OCI-LY1 (cell line): ENCODE results near the gene EGFL7.

Experiments used
- EZH2 ChIP-seq: fragments of 200-600 bp; sonication (generic), shearing (Covaris generic); IDR thresholded peaks from 2 replicates; pipeline ENCODE4 v1.8.0; 2017; ENCODE audit warnings: borderline replicate concordance, mixed run types, mild to moderate bottlenecking, antibody characterized with exemption, low read length, moderate library complexity, mixed read lengths
- TF ChIP-seq, protein P1 (sequence below): fragments of 200-600 bp; sonication (generic), shearing (Covaris generic); IDR thresholded peaks from 2 replicates; pipeline ENCODE4 v1.5.1; 2017; ENCODE audit warnings: mild to moderate bottlenecking, antibody characterized with exemption, low read length, moderate library complexity, mixed read lengths

DNA sequence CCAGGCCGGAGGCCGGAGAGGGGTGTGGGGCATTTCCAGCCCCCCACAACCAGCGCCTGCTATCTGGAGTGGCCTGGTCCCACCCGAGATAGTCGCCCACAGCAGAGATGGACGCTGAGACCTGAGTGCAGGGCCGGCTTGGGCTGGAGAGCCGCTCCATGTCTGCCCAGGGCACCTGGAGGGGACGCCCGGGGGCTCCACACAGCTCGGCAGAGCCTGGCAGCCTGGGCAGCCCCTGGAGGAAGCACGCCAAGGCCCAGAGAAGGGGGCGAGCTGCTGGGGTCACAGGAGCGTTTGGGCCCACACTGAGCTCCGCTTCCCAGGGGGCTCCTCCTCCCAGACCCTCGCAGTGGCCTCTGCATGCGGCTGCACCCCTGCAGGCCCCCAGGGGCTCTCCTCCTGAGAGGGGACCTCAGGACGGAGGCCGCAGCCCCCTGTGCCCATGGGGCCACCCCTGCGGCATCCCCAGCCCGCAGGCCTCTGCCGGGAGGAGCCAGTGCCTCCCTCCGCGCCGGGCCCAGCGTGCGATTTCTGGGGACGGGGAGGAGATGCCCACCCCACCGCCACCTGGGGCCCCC, 42.2 kb upstream of the EGFL7 start:
- TF ChIP-seq, protein P1, sequence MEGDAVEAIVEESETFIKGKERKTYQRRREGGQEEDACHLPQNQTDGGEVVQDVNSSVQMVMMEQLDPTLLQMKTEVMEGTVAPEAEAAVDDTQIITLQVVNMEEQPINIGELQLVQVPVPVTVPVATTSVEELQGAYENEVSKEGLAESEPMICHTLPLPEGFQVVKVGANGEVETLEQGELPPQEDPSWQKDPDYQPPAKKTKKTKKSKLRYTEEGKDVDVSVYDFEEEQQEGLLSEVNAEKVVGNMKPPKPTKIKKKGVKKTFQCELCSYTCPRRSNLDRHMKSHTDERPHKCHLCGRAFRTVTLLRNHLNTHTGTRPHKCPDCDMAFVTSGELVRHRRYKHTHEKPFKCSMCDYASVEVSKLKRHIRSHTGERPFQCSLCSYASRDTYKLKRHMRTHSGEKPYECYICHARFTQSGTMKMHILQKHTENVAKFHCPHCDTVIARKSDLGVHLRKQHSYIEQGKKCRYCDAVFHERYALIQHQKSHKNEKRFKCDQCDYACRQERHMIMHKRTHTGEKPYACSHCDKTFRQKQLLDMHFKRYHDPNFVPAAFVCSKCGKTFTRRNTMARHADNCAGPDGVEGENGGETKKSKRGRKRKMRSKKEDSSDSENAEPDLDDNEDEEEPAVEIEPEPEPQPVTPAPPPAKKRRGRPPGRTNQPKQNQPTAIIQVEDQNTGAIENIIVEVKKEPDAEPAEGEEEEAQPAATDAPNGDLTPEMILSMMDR = no peak
- TF ChIP-seq EZH2 = no peak
